Measurements from ENCODE around the gene LARGE1.

LARGE1 gene

GRCh38 chr22:33913188-33913587, 7.1 kb downstream of the LARGE1 start:
- DNase-seq, result no peak

GRCh38 chr22:33909911-33910310, 10.4 kb downstream of the LARGE1 start:
- no peak for DNase-seq

- DNase-seq, result no peak
Measured at GRCh38 chr22:33909075-33909458, 11.2 kb downstream of the LARGE1 start.

- no peak for DNase-seq
Measured at GRCh38 chr22:33908171-33909074, 11.9 kb downstream of the LARGE1 start.

- DNase-seq, result no peak
Measured at GRCh38 chr22:33906954-33907353, 13.3 kb downstream of the LARGE1 start.

GRCh38 chr22:33906475-33906874, 13.8 kb downstream of the LARGE1 start:
- no peak for DNase-seq

- DNase-seq, result no peak
Measured at GRCh38 chr22:33903012-33903411, 17.3 kb downstream of the LARGE1 start.

- no peak for DNase-seq
Measured at GRCh38 chr22:33902073-33902472, 18.2 kb downstream of the LARGE1 start.

- no peak for DNase-seq
Measured at GRCh38 chr22:33898121-33898520, 22.2 kb downstream of the LARGE1 start.

GRCh38 chr22:33897448-33897835, 22.8 kb downstream of the LARGE1 start:
- DNase-seq, result no peak

- DNase-seq, result no peak
Measured at GRCh38 chr22:33896575-33897447, 23.5 kb downstream of the LARGE1 start.

GRCh38 chr22:33896154-33896553, 24.1 kb downstream of the LARGE1 start:
- no peak for DNase-seq

GRCh38 chr22:33895444-33895843, 24.8 kb downstream of the LARGE1 start:
- no peak for DNase-seq

- DNase-seq, result no peak
Measured at GRCh38 chr22:33894515-33894914, 25.8 kb downstream of the LARGE1 start.

GRCh38 chr22:33894036-33894435, 26.2 kb downstream of the LARGE1 start:
- DNase-seq, result no peak

GRCh38 chr22:33893512-33893911, 26.8 kb downstream of the LARGE1 start:
- DNase-seq, result no peak

GRCh38 chr22:33891992-33892391, 28.3 kb downstream of the LARGE1 start:
- no peak for DNase-seq

- DNase-seq, result no peak
Measured at GRCh38 chr22:33891455-33891854, 28.8 kb downstream of the LARGE1 start.

GRCh38 chr22:33889748-33890147, 30.5 kb downstream of the LARGE1 start:
- no peak for DNase-seq

- no peak for DNase-seq
Measured at GRCh38 chr22:33888821-33889220, 31.5 kb downstream of the LARGE1 start.

GRCh38 chr22:33887173-33887572, 33.1 kb downstream of the LARGE1 start:
- DNase-seq, result no peak

- no peak for DNase-seq
Measured at GRCh38 chr22:33886696-33887095, 33.6 kb downstream of the LARGE1 start.

- DNase-seq, result no peak
Measured at GRCh38 chr22:33884829-33885228, 35.4 kb downstream of the LARGE1 start.

Data from NCI-H69 (cell line).